Lower leg skin (tissue), 4 donors: ENCODE results near the gene CMYA5. TPM values are rescaled to one million over a fixed set of nuclear protein-coding genes. Genes with fewer than 3 reads are reported as not detected.

Experiments used
- DNase-seq, 2 donors: peaks; one replicate each; pipeline ENCODE4 v3.0.0-alpha.2; 2019; ENCODE audit warnings: low spot score in 2 of 2
- H3K4me3 ChIP-seq: fragments of 200-600 bp; sonication (generic); 2 replicates; pipeline ENCODE4 v1.5.1; 2017; ENCODE audit warnings: mild to moderate bottlenecking, low read depth; ENCODE audit not compliant: poor library complexity, severe bottlenecking
- POLR2A ChIP-seq, 2 donors: fragments of 450-650 bp; IDR thresholded peaks; one replicate each; pipeline ENCODE4 v1.6.1; 2016 to 2017; ENCODE audit warnings: antibody characterized with exemption in 2 of 2, mild to moderate bottlenecking in 1 of 2, moderate library complexity in 1 of 2
- WGBS, 2 donors: methylation state at CpG; one replicate each; pipeline ENCODE4 v1.1.5; 2018; 5-methylcytosine and 5-hydroxymethylcytosine counted together
- intact Hi-C: fragments of 100-400 bp; cut with DNase I; formaldehyde crosslinking; loops from one replicate; pipeline ENCODE4 v1.15.0; 2023; ENCODE audit warnings: low total_unique reads
- total RNA-seq, 4 donors: library from RNA; depleted of rRNA; stranded (reverse); fragments of >200 nt; gene quantifications; one replicate each; pipeline ENCODE4 v1.1.0, GENCODE V29; 2016
- TF ChIP-seq, protein P1 (sequence below), 3 donors: fragments of 450-650 bp; IDR thresholded peaks; one replicate each; pipeline ENCODE4 v1.5.1; 2016; ENCODE audit warnings: antibody characterized with exemption in 3 of 3, mild to moderate bottlenecking in 3 of 3, moderate library complexity in 2 of 3

Gene CMYA5
- total RNA-seq, 4 donors from 2014 or later = 5.7 to 16.4 (median 7.4) TPM

DNA sequence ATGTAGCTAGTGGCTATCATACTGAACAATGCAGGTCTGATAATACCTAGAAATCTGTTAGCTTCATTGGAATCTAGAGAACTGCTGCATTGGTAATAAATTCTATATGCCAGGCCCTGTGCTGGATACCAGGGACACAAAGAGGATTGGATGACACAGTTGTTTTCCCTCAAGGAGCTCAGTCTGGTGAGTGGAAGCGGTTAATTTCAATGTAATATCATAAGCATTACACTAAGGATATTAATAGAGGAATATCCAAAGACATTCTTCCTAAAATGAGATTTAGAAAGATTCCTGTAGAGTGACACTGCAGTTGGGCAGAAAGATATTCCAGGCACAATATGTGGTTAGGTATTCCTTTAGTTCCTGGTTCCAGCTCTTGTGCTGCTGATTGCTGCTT is 5.9 kb downstream of the CMYA5 start:
- DNase-seq = no peak
- intact Hi-C loops = no loop called here
- TF ChIP-seq, protein P1, sequence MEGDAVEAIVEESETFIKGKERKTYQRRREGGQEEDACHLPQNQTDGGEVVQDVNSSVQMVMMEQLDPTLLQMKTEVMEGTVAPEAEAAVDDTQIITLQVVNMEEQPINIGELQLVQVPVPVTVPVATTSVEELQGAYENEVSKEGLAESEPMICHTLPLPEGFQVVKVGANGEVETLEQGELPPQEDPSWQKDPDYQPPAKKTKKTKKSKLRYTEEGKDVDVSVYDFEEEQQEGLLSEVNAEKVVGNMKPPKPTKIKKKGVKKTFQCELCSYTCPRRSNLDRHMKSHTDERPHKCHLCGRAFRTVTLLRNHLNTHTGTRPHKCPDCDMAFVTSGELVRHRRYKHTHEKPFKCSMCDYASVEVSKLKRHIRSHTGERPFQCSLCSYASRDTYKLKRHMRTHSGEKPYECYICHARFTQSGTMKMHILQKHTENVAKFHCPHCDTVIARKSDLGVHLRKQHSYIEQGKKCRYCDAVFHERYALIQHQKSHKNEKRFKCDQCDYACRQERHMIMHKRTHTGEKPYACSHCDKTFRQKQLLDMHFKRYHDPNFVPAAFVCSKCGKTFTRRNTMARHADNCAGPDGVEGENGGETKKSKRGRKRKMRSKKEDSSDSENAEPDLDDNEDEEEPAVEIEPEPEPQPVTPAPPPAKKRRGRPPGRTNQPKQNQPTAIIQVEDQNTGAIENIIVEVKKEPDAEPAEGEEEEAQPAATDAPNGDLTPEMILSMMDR (IDR thresholded peaks at IDR 0.05) = no peak
- no peak for TF ChIP-seq POLR2A (IDR thresholded peaks at IDR 0.05)
- 89 to 92% methylated on average over 1 of the region's 1 CpG for WGBS, 2 donors
- no peak overlapping the region for H3K4me3 ChIP-seq

DNA sequence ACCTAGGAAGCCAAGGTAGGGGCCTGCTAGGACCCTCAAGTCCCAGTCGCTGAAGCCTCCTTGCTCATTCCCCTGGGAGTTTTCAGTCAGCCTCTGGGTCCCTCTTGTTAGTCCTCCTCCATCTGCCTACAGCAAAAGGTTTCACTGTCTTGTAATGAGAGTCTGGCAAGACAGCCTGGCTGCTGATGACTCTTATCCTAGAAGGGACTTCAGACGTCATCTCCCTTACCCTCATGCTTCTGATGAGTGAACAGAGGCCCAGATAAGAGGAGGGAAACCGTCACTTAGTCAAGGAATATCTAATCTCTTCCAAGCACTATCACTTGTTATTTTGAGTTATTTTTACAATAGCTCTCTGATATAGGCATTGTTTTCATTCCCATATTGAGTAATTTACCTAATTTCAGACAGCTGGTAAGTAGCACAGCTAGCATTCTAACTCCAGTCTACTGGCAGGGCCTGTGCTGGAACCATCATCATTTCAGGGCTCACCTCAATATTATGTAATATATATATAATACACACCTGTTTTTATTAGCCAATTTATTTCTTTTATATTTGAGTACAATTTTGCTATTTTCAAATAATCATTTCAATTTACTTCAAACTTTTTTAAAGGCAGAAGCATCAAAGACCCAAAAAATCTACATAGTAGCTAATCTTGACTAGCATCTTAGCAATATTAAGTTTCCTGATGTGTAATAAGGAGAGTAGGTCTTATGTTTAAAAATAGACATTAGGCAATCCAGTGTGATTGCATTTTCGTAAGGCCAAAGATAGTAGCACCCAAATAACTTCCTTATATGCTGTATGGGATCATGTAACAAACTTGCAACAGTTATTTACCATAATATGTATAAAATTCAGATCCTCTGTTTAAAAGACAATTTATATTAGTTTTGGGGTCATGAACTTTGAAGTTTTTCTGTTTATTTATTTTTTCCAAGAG is 7.9 kb downstream of the CMYA5 start:
- 80 to 82% methylated on average over 4 of the region's 4 CpGs for WGBS, 2 donors
- DNase-seq = no peak
- no peak for TF ChIP-seq POLR2A (IDR thresholded peaks at IDR 0.05)
- TF ChIP-seq, protein P1 (IDR thresholded peaks at IDR 0.05) = no peak
- intact Hi-C loops = no loop called here
- H3K4me3 ChIP-seq = no peak overlapping the region

GRCh38 chr5:79699763-79700400 is 10.2 kb downstream of the CMYA5 start:
- no peak for DNase-seq
- WGBS, 2 donors = 92 to 94% methylated on average over 4 of the region's 4 CpGs
- intact Hi-C loops = no loop called here
- TF ChIP-seq, protein P1 (IDR thresholded peaks at IDR 0.05) = no peak
- no peak for TF ChIP-seq POLR2A (IDR thresholded peaks at IDR 0.05)
- no peak overlapping the region for H3K4me3 ChIP-seq

DNA sequence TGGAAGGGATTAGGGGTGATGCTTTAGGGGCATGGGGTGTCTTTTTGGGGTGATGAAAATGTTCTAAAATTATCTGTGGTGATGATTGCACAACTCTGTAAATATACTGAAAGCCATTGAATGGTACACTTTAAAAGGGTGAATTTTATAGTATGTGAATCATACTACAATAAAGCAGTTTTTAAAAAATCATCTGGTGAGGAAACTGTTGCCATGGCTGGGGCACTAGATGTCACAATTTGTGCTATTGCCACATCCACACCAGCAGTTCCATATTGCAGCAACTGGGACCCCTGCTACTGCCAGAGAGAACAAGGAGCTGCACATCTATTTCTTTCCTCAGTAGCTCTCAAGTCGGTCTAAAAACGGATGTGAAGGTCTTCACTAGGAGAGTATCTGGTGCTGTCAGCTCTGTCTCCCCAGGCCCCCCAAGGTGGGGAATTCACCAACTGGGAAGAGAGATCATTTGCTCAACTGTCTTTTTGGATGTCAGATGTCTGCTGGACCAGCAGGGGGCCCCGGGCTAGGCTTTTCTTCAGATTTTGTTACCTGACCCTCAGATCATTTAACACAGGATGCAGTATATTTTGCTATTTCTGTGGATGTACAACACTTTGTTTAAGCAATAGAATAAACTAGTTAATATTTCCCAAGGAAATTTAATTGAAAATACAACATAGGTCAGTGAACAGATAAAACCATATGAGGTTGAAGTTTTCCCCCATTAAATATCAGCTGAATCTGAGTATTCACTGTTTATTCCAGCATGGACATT is 13.2 kb downstream of the CMYA5 start:
- DNase-seq = no peak
- WGBS, 2 donors = 47 to 65% methylated on average over 3 of the region's 3 CpGs
- intact Hi-C loops = no loop called here
- TF ChIP-seq POLR2A (IDR thresholded peaks at IDR 0.05) = no peak
- TF ChIP-seq, protein P1 (IDR thresholded peaks at IDR 0.05) = no peak
- H3K4me3 ChIP-seq = no peak overlapping the region

DNA sequence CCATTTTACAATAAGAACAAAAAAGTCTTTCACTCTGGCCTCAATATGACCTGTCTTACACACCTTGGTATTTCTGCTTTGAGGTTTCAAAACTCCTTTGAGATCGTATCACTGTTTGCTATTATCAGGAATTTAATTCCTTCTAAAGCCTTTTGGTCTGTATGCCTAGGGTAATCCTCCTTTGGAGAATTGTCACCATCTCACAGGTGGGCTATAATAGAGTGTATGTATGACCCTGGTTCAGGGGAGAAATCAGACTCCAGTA is 13.7 kb downstream of the CMYA5 start:
- intact Hi-C loops = no loop called here
- no peak for DNase-seq
- 72 to 79% methylated on average over 1 of the region's 1 CpG for WGBS, 2 donors
- no peak for TF ChIP-seq POLR2A (IDR thresholded peaks at IDR 0.05)
- TF ChIP-seq, protein P1 (IDR thresholded peaks at IDR 0.05) = no peak
- H3K4me3 ChIP-seq = no peak overlapping the region
